SK-N-MC (cell line): ENCODE measurements around the gene CFAP20DC.
"Not testable (repeated sequence)": the region's sequence is repeated elsewhere in the genome, so short reads cannot be mapped to it uniquely, and the experiment has no call there.

Experiments
- DNase-seq: peaks from one replicate; pipeline ENCODE4 v3.0.0-alpha.2; 2011; ENCODE audit warnings: low read depth, low spot score
- H3K27ac ChIP-seq: fragments of 200-600 bp; sonication (generic); 2 replicates; pipeline ENCODE4 v1.5.1; 2016; ENCODE audit warnings: mixed run types
- H3K36me3 ChIP-seq: fragments of 200-600 bp; sonication (generic); 2 replicates; pipeline ENCODE4 v1.6.1; 2017; ENCODE audit warnings: antibody characterized with exemption, low read length, mixed read lengths; ENCODE audit not compliant: insufficient read depth
- H3K4me3 ChIP-seq: fragments of 200-600 bp; sonication (generic); 2 replicates; pipeline ENCODE4 v1.5.1; 2016
- H3K9ac ChIP-seq: fragments of 200-600 bp; sonication (generic); 2 replicates; pipeline ENCODE4 v1.8.0; 2017; ENCODE audit warnings: mixed run types, mixed read lengths; ENCODE audit not compliant: insufficient read length
- H3K9me3 ChIP-seq: fragments of 200-600 bp; sonication (generic); 2 replicates; pipeline ENCODE4 v1.6.1; 2017; ENCODE audit warnings: low read depth, mild to moderate bottlenecking, antibody characterized with exemption, low read length, moderate library complexity, mixed read lengths
- EZH2 ChIP-seq: fragments of 200-600 bp; sonication (generic); IDR thresholded peaks from one replicate; pipeline ENCODE4 v1.6.1; 2017; ENCODE audit warnings: antibody characterized with exemption
- FOXP2 ChIP-seq: optimal IDR thresholded peaks from 2 replicates; pipeline ENCODE3; 2011; ENCODE audit warnings: mild to moderate bottlenecking, moderate library complexity; ENCODE audit not compliant: insufficient read depth; ENCODE audit errors: extremely low read length, control extremely low read depth
- POLR2AphosphoS5 ChIP-seq: IDR thresholded peaks from 2 replicates; pipeline ENCODE4 v1.6.1; 2012; ENCODE audit warnings: mild to moderate bottlenecking, low read depth, low read length, borderline replicate concordance

Gene CFAP20DC

GRCh38 chr3:58839187-58839586 is 210.6 kb downstream of the CFAP20DC start:
- Histone ChIP-seq H3K9ac (no peak overlapping the region), H3K36me3 (no peaks in the 10 kb centered on the region), H3K27ac (no peak overlapping the region), H3K9me3 (no peaks in the 10 kb centered on the region), H3K4me3 (no peak overlapping the region)
- DNase-seq, result no peak
- no peak for TF ChIP-seq EZH2
- TF ChIP-seq FOXP2, result no peak
- TF ChIP-seq POLR2AphosphoS5, result no peak

- H3K27ac ChIP-seq, result no peak overlapping the region
- no peaks in the 10 kb centered on the region for H3K9me3 ChIP-seq
- H3K36me3 ChIP-seq, result no peaks in the 10 kb centered on the region
- no peak for DNase-seq
- no peak overlapping the region for H3K4me3 ChIP-seq
- TF ChIP-seq EZH2, result no peak
- no peak for TF ChIP-seq FOXP2
- TF ChIP-seq POLR2AphosphoS5, result no peak
- H3K9ac ChIP-seq, result no peak overlapping the region
Measured at GRCh38 chr3:58837856-58838255, 212.0 kb downstream of the CFAP20DC start.

- TF ChIP-seq POLR2AphosphoS5 (no peak), EZH2 (no peak), FOXP2 (no peak)
- no peak overlapping the region for H3K4me3 ChIP-seq
- no peak overlapping the region for H3K27ac ChIP-seq
- H3K9me3 ChIP-seq, result no peaks in the 10 kb centered on the region
- no peaks in the 10 kb centered on the region for H3K36me3 ChIP-seq
- no peak for DNase-seq
- H3K9ac ChIP-seq, result no peak overlapping the region
Measured at GRCh38 chr3:58837141-58837843, 212.5 kb downstream of the CFAP20DC start.

- H3K36me3 ChIP-seq, result no peaks in the 10 kb centered on the region
Measured at GRCh38 chr3:58835086-58835485, 214.7 kb downstream of the CFAP20DC start.

GRCh38 chr3:58833491-58833890 is 216.3 kb downstream of the CFAP20DC start:
- Histone ChIP-seq H3K9me3 (no peaks in the 10 kb centered on the region), H3K27ac (no peak overlapping the region), H3K4me3 (no peak overlapping the region), H3K36me3 (no peaks in the 10 kb centered on the region), H3K9ac (no peak overlapping the region)
- DNase-seq, result no peak
- TF ChIP-seq FOXP2, result no peak
- no peak for TF ChIP-seq POLR2AphosphoS5
- TF ChIP-seq EZH2, result no peak

More at GRCh38 chr3:58835086-58835485, 214.7 kb downstream of the CFAP20DC start:
- Histone ChIP-seq H3K27ac (no peak overlapping the region), H3K9ac (no peak overlapping the region), H3K4me3 (no peak overlapping the region), H3K9me3 (no peaks in the 10 kb centered on the region)
- no peak for DNase-seq
- TF ChIP-seq FOXP2 (no peak), POLR2AphosphoS5 (no peak), EZH2 (no peak)

GRCh38 chr3:58829321-58830000 is 220.4 kb downstream of the CFAP20DC start:
- DNase-seq, result no peak
- Histone ChIP-seq H3K4me3 (no peak overlapping the region), H3K27ac (no peak overlapping the region), H3K9ac (no peak overlapping the region), H3K9me3 (no peaks in the 10 kb centered on the region), H3K36me3 (no peaks in the 10 kb centered on the region)
- TF ChIP-seq FOXP2, result no peak

- Histone ChIP-seq H3K9me3 (no peaks in the 10 kb centered on the region), H3K27ac (no peak overlapping the region), H3K36me3 (no peaks in the 10 kb centered on the region), H3K4me3 (no peak overlapping the region), H3K9ac (no peak overlapping the region)
- TF ChIP-seq FOXP2 (no peak), EZH2 (no peak), POLR2AphosphoS5 (no peak)
- DNase-seq, result no peak
Measured at GRCh38 chr3:58824777-58825176, 225.0 kb downstream of the CFAP20DC start.

GRCh38 chr3:58824285-58824684 is 225.5 kb downstream of the CFAP20DC start:
- no peak overlapping the region for H3K4me3 ChIP-seq
- no peaks in the 10 kb centered on the region for H3K9me3 ChIP-seq
- no peak for TF ChIP-seq FOXP2
- no peak for TF ChIP-seq EZH2
- no peak for TF ChIP-seq POLR2AphosphoS5
- peak; percentile 18 for DNase-seq
- H3K27ac ChIP-seq, result no peak overlapping the region
- no peak overlapping the region for H3K9ac ChIP-seq
- no peaks in the 10 kb centered on the region for H3K36me3 ChIP-seq

GRCh38 chr3:58806551-58807244 is 243.1 kb downstream of the CFAP20DC start:
- not testable (repeated sequence) for H3K27ac ChIP-seq, H3K4me3 ChIP-seq, DNase-seq, H3K9ac ChIP-seq, H3K9me3 ChIP-seq, H3K36me3 ChIP-seq
